OCI-LY3 (cell line): ENCODE results near the gene RHOA.

Experiments
- H2AFZ ChIP-seq: fragments of 200-600, 300-600 bp; shearing (Covaris generic); 2 replicates; pipeline ENCODE4 v1.6.0; 2014; ENCODE audit warnings: antibody characterized with exemption, low read depth, low read length
- H3K27ac ChIP-seq: fragments of 200-600, 300-600 bp; sonication (generic); 2 replicates; pipeline ENCODE4 v1.5.1; 2014; ENCODE audit warnings: mild to moderate bottlenecking, low read length, moderate library complexity, mixed read lengths
- H3K27me3 ChIP-seq: fragments of 200-600, 300-600 bp; sonication (generic); 2 replicates; pipeline ENCODE4 v1.6.1; 2014; ENCODE audit warnings: low read depth, low read length, mixed read lengths
- H3K36me3 ChIP-seq: fragments of 200-600, 300-600 bp; sonication (generic); replicated peaks from 2 replicates; pipeline ENCODE3; 2014; ENCODE audit warnings: low read depth, low read length, mixed read lengths
- H3K4me1 ChIP-seq: fragments of 300-600, 200-600 bp; sonication (generic); 2 replicates; pipeline ENCODE4 v1.6.1; 2014; ENCODE audit warnings: low read length, mixed read lengths
- H3K4me2 ChIP-seq: fragments of 200-600, 300-600 bp; sonication (generic); 2 replicates; pipeline ENCODE4 v1.6.1; 2014; ENCODE audit warnings: low read length, mixed read lengths
- H3K4me3 ChIP-seq: fragments of 300-600, 200-600 bp; sonication (generic); 2 replicates; pipeline ENCODE4 v1.5.1; 2014; ENCODE audit warnings: antibody characterized with exemption, mild to moderate bottlenecking, low read length, moderate library complexity
- H3K79me2 ChIP-seq: fragments of 300-600, 200-600 bp; shearing (Covaris generic); 2 replicates; pipeline ENCODE4 v1.6.1; 2014; ENCODE audit warnings: mild to moderate bottlenecking, low read length, mixed read lengths
- H3K9ac ChIP-seq: fragments of 300-600, 200-600 bp; shearing (Covaris generic); 2 replicates; pipeline ENCODE4 v1.6.0; 2014; ENCODE audit warnings: mild to moderate bottlenecking, low read length, moderate library complexity
- H3K9me3 ChIP-seq: fragments of 200-600, 300-600 bp; shearing (Covaris generic); 2 replicates; pipeline ENCODE4 v1.6.1; 2014; ENCODE audit warnings: low read length, mixed read lengths; ENCODE audit not compliant: insufficient read depth
- H4K20me1 ChIP-seq: fragments of 200-600, 300-600 bp; sonication (generic); 2 replicates; pipeline ENCODE4 v1.6.1; 2016; ENCODE audit warnings: low read length, mixed read lengths; ENCODE audit not compliant: insufficient read depth
- EZH2phosphoT487 ChIP-seq: fragments of 200-600 bp; shearing (Covaris generic); IDR thresholded peaks from 2 replicates; pipeline ENCODE4 v1.6.1; 2018; ENCODE audit warnings: antibody characterized with exemption, mixed run types, low read depth
- TF ChIP-seq, protein P1 (sequence below): fragments of 200-600, 300-600 bp; sonication (generic); IDR thresholded peaks from 2 replicates; pipeline ENCODE4 v1.5.1; 2014; ENCODE audit warnings: antibody characterized with exemption, low read length, low read depth

RHOA gene

DNA sequence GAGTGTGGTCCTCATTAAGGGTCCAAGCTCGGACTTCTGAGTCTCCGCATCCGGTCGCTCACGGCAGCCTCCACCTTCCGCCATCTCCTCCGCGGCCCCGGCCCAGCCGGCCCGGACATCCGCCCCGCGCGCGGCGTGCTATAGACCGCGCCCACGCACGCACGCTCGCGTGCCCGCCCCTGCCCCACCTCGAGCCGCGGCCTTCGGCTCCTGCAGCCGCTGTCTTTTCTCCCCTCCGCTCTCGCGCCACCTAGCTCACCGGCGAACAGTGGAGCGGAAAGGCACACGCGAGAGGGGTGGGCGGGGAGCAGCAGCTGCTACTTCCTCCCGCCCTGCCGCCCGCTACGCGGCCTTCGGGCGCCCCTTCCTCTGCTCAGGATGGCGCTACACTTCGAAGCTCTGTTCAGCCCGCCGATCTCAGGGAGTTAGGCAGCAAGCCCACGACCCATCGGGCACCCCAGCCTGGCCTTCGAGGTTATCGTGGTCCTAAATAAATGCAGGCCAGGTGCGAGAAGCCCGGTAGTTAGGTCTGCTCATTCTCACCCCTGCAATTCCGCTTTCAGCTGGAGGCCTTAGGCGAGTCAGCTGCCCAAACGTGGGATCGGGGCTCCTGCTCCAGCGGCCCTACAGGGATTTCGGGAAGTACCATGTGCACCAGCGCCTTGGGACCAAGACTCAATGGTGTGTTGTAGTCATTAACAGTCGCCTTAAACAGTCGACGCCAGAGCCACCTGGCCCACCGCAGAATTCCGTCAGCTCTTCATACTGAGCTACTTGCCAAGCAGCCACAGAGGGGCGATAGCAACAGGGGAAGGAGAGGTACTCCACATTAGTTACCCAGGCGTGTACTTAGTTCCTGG is 71.6 kb downstream of the RHOA start, which contains the start of gene USP4:
USP4 (minus strand) TSS at position 113 of the 860 bp plus-strand sequence; CDS start at position 84, 29 bp downstream.
- Histone ChIP-seq H3K79me2 (peaks cover 52% of the 10 kb centered on the region), H3K9me3 (no peaks in the 10 kb centered on the region), H2AFZ (peak within 1 kb of the TSS; percentile 42; the same call in 1 of the 2 replicates), H3K9ac (peak within 1 kb of the TSS; percentile 92), H3K36me3 (peaks cover 6% of the 10 kb centered on the region), H3K4me3 (peak within 1 kb of the TSS; percentile 85), H3K27ac (peak within 1 kb of the TSS; percentile 92), H4K20me1 (no peaks in the 10 kb centered on the region), H3K27me3 (no peaks in the 10 kb centered on the region), H3K4me2 (peak within 1 kb of the TSS; percentile 98), H3K4me1 (peaks cover 52% of the 10 kb centered on the region)
- no peak for TF ChIP-seq EZH2phosphoT487
- TF ChIP-seq, protein P1, sequence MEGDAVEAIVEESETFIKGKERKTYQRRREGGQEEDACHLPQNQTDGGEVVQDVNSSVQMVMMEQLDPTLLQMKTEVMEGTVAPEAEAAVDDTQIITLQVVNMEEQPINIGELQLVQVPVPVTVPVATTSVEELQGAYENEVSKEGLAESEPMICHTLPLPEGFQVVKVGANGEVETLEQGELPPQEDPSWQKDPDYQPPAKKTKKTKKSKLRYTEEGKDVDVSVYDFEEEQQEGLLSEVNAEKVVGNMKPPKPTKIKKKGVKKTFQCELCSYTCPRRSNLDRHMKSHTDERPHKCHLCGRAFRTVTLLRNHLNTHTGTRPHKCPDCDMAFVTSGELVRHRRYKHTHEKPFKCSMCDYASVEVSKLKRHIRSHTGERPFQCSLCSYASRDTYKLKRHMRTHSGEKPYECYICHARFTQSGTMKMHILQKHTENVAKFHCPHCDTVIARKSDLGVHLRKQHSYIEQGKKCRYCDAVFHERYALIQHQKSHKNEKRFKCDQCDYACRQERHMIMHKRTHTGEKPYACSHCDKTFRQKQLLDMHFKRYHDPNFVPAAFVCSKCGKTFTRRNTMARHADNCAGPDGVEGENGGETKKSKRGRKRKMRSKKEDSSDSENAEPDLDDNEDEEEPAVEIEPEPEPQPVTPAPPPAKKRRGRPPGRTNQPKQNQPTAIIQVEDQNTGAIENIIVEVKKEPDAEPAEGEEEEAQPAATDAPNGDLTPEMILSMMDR = peak; percentile 65

GRCh38 chr3:49339581-49339940 is 72.2 kb downstream of the RHOA start:
- Histone ChIP-seq H2AFZ (peak overlapping the region; percentile 42; the same call in 1 of the 2 replicates), H3K79me2 (peaks cover 56% of the 10 kb centered on the region), H3K27ac (peak overlapping the region; percentile 92), H3K9me3 (no peaks in the 10 kb centered on the region), H3K4me1 (peaks cover 45% of the 10 kb centered on the region), H3K27me3 (no peaks in the 10 kb centered on the region), H3K9ac (peak overlapping the region; percentile 92), H3K36me3 (peaks cover 12% of the 10 kb centered on the region), H3K4me3 (peak overlapping the region; percentile 85), H4K20me1 (no peaks in the 10 kb centered on the region), H3K4me2 (peak overlapping the region; percentile 98)
- no peak for TF ChIP-seq EZH2phosphoT487
- TF ChIP-seq, protein P1 = no peak

DNA sequence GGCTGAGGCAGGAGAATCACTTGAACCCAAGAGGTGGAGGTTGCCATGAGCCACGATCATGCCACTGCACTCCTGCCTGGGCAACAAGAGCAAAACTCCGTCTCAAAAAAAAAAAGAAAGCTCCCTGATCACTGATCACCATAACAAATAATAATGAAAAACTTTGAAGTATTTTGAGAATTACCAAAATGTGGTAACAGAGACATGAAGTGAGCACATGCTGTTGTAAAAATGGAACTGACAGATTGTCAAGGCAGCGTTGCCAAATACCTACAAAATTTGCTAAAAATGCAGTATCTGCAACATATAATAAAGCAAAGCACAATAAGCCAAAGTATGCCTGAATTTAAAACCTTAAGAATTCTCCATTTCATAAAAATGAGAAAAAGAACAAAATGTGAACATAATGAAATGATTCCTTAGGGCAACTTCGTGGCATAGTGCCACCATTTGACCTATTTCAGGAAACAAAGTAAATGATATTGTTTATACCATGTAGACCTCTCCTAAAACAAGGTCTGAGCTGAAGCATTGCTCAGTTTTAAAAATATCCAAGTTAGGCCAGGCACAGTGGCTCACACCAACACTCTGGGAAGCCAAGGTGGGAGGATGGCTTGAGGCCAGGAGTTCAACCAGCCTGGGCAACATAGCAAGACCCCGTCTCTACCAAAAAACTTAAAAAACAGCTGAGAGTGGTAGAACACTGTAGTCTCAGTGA is 77.7 kb downstream of the RHOA start:
- Histone ChIP-seq H3K9me3 (no peaks in the 10 kb centered on the region), H4K20me1 (no peaks in the 10 kb centered on the region), H3K9ac (no peak overlapping the region), H3K79me2 (peaks cover 40% of the 10 kb centered on the region), H3K27ac (no peak overlapping the region), H3K4me1 (peaks cover 2% of the 10 kb centered on the region), H3K4me3 (no peak overlapping the region), H3K27me3 (no peaks in the 10 kb centered on the region), H2AFZ (no peak overlapping the region), H3K36me3 (peaks cover 38% of the 10 kb centered on the region), H3K4me2 (no peak overlapping the region)
- TF ChIP-seq, protein P1 = no peak
- no peak for TF ChIP-seq EZH2phosphoT487

GRCh38 chr3:49333091-49333490 is 78.7 kb downstream of the RHOA start:
- TF ChIP-seq, protein P1 = no peak
- TF ChIP-seq EZH2phosphoT487 = no peak
- Histone ChIP-seq H3K4me3 (no peak overlapping the region), H3K27me3 (no peaks in the 10 kb centered on the region), H3K27ac (no peak overlapping the region), H3K4me2 (no peak overlapping the region), H4K20me1 (no peaks in the 10 kb centered on the region), H3K9me3 (no peaks in the 10 kb centered on the region), H3K79me2 (peaks cover 30% of the 10 kb centered on the region), H3K4me1 (no peaks in the 10 kb centered on the region), H2AFZ (no peak overlapping the region), H3K9ac (no peak overlapping the region), H3K36me3 (peaks cover 38% of the 10 kb centered on the region)
